GM06990 (cell line): ENCODE measurements around the gene KCNMB2.

Source experiments
- DNase-seq: peaks from one replicate; pipeline ENCODE4 v3.0.0-alpha.2; 2011; ENCODE audit not compliant: insufficient read length; ENCODE audit errors: extremely low read depth
- H3K27me3 ChIP-seq: replicated peaks from 2 replicates; pipeline ENCODE4 v1.6.0; 2011; ENCODE audit warnings: low read length; ENCODE audit not compliant: control insufficient read depth, insufficient read depth
- H3K36me3 ChIP-seq: 2 replicates; pipeline ENCODE4 v1.5.1; 2011; ENCODE audit warnings: low read length; ENCODE audit not compliant: control insufficient read depth, insufficient read depth
- H3K4me3 ChIP-seq: replicated peaks from 2 replicates; pipeline ENCODE4 v1.5.1; 2011; ENCODE audit warnings: low read depth, mild to moderate bottlenecking, control low read depth, low read length
- CTCF ChIP-seq: IDR thresholded peaks from 2 replicates; pipeline ENCODE4 v1.5.1; 2011; ENCODE audit warnings: low read length, control low read depth, mild to moderate bottlenecking, inconsistent platforms; ENCODE audit not compliant: insufficient read depth, poor library complexity, severe bottlenecking

Gene KCNMB2

DNA sequence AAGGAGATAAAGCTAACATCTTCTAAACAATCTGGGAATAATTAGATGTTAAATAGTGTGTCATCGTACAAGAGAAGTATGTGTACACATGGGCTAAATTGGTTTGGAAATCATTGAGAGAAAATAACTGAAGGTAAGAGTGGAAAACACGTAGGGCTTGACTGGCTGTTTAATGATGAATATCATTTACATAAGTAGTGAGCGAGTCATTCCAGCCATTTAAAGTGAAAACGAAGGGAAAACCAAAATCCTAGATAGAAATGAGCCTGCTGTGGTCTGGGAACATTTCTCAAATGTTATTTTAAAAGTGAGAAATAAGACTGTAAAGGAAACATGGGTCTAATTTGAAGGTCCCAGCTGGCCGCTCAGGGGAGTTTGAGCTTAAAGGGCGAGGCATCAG lies 41.9 kb upstream of the KCNMB2 start:
- Histone ChIP-seq H3K4me3 (no peak overlapping the region), H3K27me3 (no peaks in the 10 kb centered on the region), H3K36me3 (no peaks in the 10 kb centered on the region)
- TF ChIP-seq CTCF: no peak
- DNase-seq: no peak

DNA sequence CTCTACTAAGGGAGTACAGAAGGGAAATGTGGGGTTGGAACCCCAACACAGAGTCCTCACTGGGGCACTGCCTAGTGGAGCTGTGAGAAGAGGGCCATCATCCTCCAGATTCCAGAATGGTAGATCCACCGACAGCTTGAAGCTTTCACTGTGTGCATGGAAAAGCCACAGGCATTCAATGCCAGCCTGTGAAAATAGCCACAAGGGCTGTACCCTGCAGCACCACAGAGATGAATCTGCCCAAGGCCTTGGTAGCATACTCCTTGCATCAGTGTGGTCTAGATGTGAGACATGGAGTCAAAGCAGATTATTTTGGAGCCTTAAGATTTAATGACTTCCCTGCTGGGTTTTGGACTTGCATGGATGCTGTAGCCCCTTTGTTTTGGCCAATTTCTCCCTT lies 39.3 kb upstream of the KCNMB2 start:
- no peak for DNase-seq
- Histone ChIP-seq H3K27me3 (no peaks in the 10 kb centered on the region), H3K4me3 (no peak overlapping the region), H3K36me3 (no peaks in the 10 kb centered on the region)
- TF ChIP-seq CTCF: no peak

DNA sequence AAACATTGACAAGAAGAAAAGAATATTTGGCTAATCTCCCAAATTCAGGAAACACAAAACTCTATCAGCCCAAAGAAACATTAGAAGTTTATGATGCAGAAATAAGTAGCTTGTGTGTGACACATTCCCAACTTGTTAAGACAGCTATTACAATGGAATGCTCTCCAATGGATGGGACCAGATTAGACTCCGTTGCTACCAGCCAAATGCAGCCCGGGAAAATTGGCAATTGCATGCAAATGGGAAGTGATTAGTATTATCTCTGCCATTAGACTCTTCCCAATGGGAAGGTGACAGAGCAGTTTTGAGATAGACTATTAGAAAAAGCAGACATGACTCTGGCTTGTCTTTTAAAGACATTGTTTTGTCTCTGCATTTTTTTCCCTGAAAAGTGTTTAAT lies 37.4 kb upstream of the KCNMB2 start:
- TF ChIP-seq CTCF: no peak
- Histone ChIP-seq H3K4me3 (no peak overlapping the region), H3K27me3 (no peaks in the 10 kb centered on the region), H3K36me3 (no peaks in the 10 kb centered on the region)
- DNase-seq: no peak

GRCh38 chr3:178500631-178501030 lies 35.6 kb upstream of the KCNMB2 start:
- no peak for DNase-seq
- no peak overlapping the region for H3K4me3 ChIP-seq
- no peaks in the 10 kb centered on the region for H3K27me3 ChIP-seq
- no peaks in the 10 kb centered on the region for H3K36me3 ChIP-seq
- no peak for TF ChIP-seq CTCF

- Histone ChIP-seq H3K27me3 (no peaks in the 10 kb centered on the region), H3K4me3 (no peak overlapping the region), H3K36me3 (no peaks in the 10 kb centered on the region)
- TF ChIP-seq CTCF: no peak
- DNase-seq: no peak
These were observed 32.1 kb upstream of the KCNMB2 start for GRCh38 chr3:178504128-178504527.

DNA sequence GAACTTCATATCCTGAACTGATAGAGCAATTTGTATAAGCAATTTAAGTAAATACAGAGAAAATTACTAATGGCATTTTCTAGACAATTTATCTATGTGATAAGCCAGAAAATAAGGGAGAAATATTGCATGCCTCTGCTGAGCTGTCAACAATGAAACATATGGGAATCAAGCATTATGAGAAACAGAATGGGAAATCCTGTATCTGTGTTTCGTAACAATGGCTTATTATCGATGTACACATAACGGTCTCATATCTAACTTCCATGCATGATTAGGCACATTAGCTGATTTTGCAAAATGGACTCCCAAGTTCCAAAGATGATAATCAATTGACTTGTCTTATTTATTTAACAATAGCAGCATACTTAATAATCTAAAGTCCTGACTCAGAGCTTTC lies 30.4 kb upstream of the KCNMB2 start:
- no peak for DNase-seq
- no peak overlapping the region for H3K4me3 ChIP-seq
- H3K36me3 ChIP-seq: no peaks in the 10 kb centered on the region
- no peak for TF ChIP-seq CTCF
- H3K27me3 ChIP-seq: no peaks in the 10 kb centered on the region
